ENCODE results near the gene CD2AP. TPM values are rescaled to one million over a fixed set of nuclear protein-coding genes. Genes with fewer than 3 reads are reported as not detected.

CD2AP gene
- total RNA-seq, 4 donors from 2014 or later = 23.4 to 33.9 (median 30.4) TPM

GRCh38 chr6:47485491-47486135, 8.0 kb downstream of the CD2AP start:
- intact Hi-C loops (cut with DNase I) = no loop called here
- H3K36me3 ChIP-seq = no peaks in the 10 kb centered on the region
- peaks cover 12 to 59% (median 26%) of the 10 kb centered on the region in 3 donors for H3K4me1 ChIP-seq
- H3K9me3 ChIP-seq = no peaks in the 10 kb centered on the region
- no peak for DNase-seq
- H3K4me3 ChIP-seq = no peak overlapping the region
- no peaks in the 10 kb centered on the region for H3K27me3 ChIP-seq
- no peak for TF ChIP-seq POLR2A (IDR thresholded peaks at IDR 0.05)
- TF ChIP-seq, protein P1, sequence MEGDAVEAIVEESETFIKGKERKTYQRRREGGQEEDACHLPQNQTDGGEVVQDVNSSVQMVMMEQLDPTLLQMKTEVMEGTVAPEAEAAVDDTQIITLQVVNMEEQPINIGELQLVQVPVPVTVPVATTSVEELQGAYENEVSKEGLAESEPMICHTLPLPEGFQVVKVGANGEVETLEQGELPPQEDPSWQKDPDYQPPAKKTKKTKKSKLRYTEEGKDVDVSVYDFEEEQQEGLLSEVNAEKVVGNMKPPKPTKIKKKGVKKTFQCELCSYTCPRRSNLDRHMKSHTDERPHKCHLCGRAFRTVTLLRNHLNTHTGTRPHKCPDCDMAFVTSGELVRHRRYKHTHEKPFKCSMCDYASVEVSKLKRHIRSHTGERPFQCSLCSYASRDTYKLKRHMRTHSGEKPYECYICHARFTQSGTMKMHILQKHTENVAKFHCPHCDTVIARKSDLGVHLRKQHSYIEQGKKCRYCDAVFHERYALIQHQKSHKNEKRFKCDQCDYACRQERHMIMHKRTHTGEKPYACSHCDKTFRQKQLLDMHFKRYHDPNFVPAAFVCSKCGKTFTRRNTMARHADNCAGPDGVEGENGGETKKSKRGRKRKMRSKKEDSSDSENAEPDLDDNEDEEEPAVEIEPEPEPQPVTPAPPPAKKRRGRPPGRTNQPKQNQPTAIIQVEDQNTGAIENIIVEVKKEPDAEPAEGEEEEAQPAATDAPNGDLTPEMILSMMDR (IDR thresholded peaks at IDR 0.05) = no peak
- no peak overlapping the region for H3K27ac ChIP-seq

DNA sequence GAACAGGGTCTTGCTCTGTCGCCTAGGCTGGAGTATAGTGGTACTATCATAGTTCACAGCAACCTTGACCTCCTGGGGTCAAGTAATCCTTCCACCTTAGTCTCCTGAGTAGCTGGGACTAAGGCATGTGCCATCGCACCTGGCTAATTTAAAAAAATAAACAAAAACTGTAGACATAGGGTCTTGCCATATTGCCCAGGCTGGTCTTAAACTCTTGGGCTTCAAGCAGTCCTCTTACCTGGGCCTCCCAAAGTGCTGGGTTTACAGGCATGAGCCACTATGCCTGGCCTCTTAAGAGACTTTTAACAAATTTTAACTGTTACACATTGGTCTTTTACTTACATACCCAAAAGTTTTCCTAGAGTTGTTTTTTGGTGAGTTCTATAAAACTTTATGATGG, 12.4 kb downstream of the CD2AP start:
- Histone ChIP-seq H3K27ac (no peak overlapping the region), H3K4me3 (no peak overlapping the region), H3K36me3 (no peaks in the 10 kb centered on the region), H3K27me3 (no peaks in the 10 kb centered on the region), H3K9me3 (no peaks in the 10 kb centered on the region), H3K4me1 (peaks cover 0 to 26% (median 0%) of the 10 kb centered on the region in 3 donors)
- TF ChIP-seq, protein P1 (IDR thresholded peaks at IDR 0.05) = no peak
- no peak for TF ChIP-seq POLR2A (IDR thresholded peaks at IDR 0.05)
- no peak for DNase-seq
- WGBS, 2 donors = 83 to 95% methylated on average over 2 of the region's 2 CpGs
- intact Hi-C loops (cut with DNase I) = no loop called here

DNA sequence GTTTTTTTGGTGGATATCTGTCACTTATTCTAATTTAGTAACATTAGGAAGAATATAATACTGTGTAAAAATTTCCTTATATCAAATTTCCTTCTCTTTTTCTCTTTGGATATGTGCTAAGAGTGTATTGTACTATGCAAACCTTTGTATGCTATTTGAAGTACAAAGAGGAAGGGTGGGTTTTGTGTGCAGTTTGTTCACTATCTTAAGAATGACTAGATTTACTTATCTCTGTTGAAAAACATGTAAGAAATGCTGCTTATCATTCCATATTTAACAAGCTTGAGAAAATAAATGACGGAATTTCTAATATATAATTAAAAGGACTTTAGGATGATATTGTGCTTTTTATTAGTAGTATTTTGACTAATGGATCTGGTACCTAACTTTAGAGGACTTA, 13.1 kb downstream of the CD2AP start:
- Histone ChIP-seq H3K9me3 (no peaks in the 10 kb centered on the region), H3K27me3 (no peaks in the 10 kb centered on the region), H3K27ac (no peak overlapping the region), H3K36me3 (no peaks in the 10 kb centered on the region), H3K4me1 (peaks cover 0 to 19% (median 0%) of the 10 kb centered on the region in 3 donors), H3K4me3 (no peak overlapping the region)
- intact Hi-C loops (cut with DNase I) = no loop called here
- TF ChIP-seq POLR2A (IDR thresholded peaks at IDR 0.05) = no peak
- TF ChIP-seq, protein P1 (IDR thresholded peaks at IDR 0.05) = no peak
- WGBS, 2 donors = 91 to 96% methylated on average over 1 of the region's 1 CpG
- DNase-seq = no peak

- no peak for DNase-seq
- Histone ChIP-seq H3K4me1 (peaks cover 0 to 9% (median 0%) of the 10 kb centered on the region in 3 donors), H3K27me3 (no peaks in the 10 kb centered on the region), H3K9me3 (no peaks in the 10 kb centered on the region), H3K27ac (no peak overlapping the region), H3K4me3 (no peak overlapping the region), H3K36me3 (no peaks in the 10 kb centered on the region)
- TF ChIP-seq, protein P1 (IDR thresholded peaks at IDR 0.05) = no peak
- intact Hi-C loops (cut with DNase I) = no loop called here
- WGBS, 2 donors = 89 to 100% methylated on average over 2 of the region's 2 CpGs
These were observed 14.8 kb downstream of the CD2AP start for GRCh38 chr6:47492355-47492754.

- Histone ChIP-seq H3K9me3 (no peaks in the 10 kb centered on the region), H3K36me3 (no peaks in the 10 kb centered on the region), H3K27ac (no peak overlapping the region), H3K4me1 (peaks cover 0 to 20% (median 0%) of the 10 kb centered on the region in 3 donors), H3K4me3 (no peak overlapping the region), H3K27me3 (no peaks in the 10 kb centered on the region)
- 93 to 96% methylated on average over 8 of the region's 8 CpGs for WGBS, 2 donors
- DNase-seq = no peak
- intact Hi-C loops (cut with DNase I) = no loop called here
- TF ChIP-seq POLR2A (IDR thresholded peaks at IDR 0.05) = no peak
These were observed 17.6 kb downstream of the CD2AP start for GRCh38 chr6:47495207-47495606.
